OCI-LY3 (cell line): ENCODE data around the gene RAP1B.
A peak's percentile ranks its signal among the peaks of the same experiment; 100 is the strongest.

Source experiments
- H2AFZ ChIP-seq: fragments of 200-600, 300-600 bp; shearing (Covaris generic); 2 replicates; pipeline ENCODE4 v1.6.0; 2014; ENCODE audit warnings: antibody characterized with exemption, low read depth, low read length
- H3K27ac ChIP-seq: fragments of 200-600, 300-600 bp; sonication (generic); 2 replicates; pipeline ENCODE4 v1.5.1; 2014; ENCODE audit warnings: mild to moderate bottlenecking, low read length, moderate library complexity, mixed read lengths
- H3K27me3 ChIP-seq: fragments of 200-600, 300-600 bp; sonication (generic); 2 replicates; pipeline ENCODE4 v1.6.1; 2014; ENCODE audit warnings: low read depth, low read length, mixed read lengths
- H3K36me3 ChIP-seq: fragments of 200-600, 300-600 bp; sonication (generic); replicated peaks from 2 replicates; pipeline ENCODE3; 2014; ENCODE audit warnings: low read depth, low read length, mixed read lengths
- H3K4me1 ChIP-seq: fragments of 300-600, 200-600 bp; sonication (generic); 2 replicates; pipeline ENCODE4 v1.6.1; 2014; ENCODE audit warnings: low read length, mixed read lengths
- H3K4me2 ChIP-seq: fragments of 200-600, 300-600 bp; sonication (generic); 2 replicates; pipeline ENCODE4 v1.6.1; 2014; ENCODE audit warnings: low read length, mixed read lengths
- H3K4me3 ChIP-seq: fragments of 300-600, 200-600 bp; sonication (generic); 2 replicates; pipeline ENCODE4 v1.5.1; 2014; ENCODE audit warnings: antibody characterized with exemption, mild to moderate bottlenecking, low read length, moderate library complexity
- H3K79me2 ChIP-seq: fragments of 300-600, 200-600 bp; shearing (Covaris generic); 2 replicates; pipeline ENCODE4 v1.6.1; 2014; ENCODE audit warnings: mild to moderate bottlenecking, low read length, mixed read lengths
- H3K9ac ChIP-seq: fragments of 300-600, 200-600 bp; shearing (Covaris generic); 2 replicates; pipeline ENCODE4 v1.6.0; 2014; ENCODE audit warnings: mild to moderate bottlenecking, low read length, moderate library complexity
- H3K9me3 ChIP-seq: fragments of 200-600, 300-600 bp; shearing (Covaris generic); 2 replicates; pipeline ENCODE4 v1.6.1; 2014; ENCODE audit warnings: low read length, mixed read lengths; ENCODE audit not compliant: insufficient read depth
- H4K20me1 ChIP-seq: fragments of 200-600, 300-600 bp; sonication (generic); 2 replicates; pipeline ENCODE4 v1.6.1; 2016; ENCODE audit warnings: low read length, mixed read lengths; ENCODE audit not compliant: insufficient read depth
- EZH2phosphoT487 ChIP-seq: fragments of 200-600 bp; shearing (Covaris generic); IDR thresholded peaks from 2 replicates; pipeline ENCODE4 v1.6.1; 2018; ENCODE audit warnings: antibody characterized with exemption, mixed run types, low read depth
- TF ChIP-seq, protein P1 (sequence below): fragments of 200-600, 300-600 bp; sonication (generic); IDR thresholded peaks from 2 replicates; pipeline ENCODE4 v1.5.1; 2014; ENCODE audit warnings: antibody characterized with exemption, low read length, low read depth

RAP1B gene

DNA sequence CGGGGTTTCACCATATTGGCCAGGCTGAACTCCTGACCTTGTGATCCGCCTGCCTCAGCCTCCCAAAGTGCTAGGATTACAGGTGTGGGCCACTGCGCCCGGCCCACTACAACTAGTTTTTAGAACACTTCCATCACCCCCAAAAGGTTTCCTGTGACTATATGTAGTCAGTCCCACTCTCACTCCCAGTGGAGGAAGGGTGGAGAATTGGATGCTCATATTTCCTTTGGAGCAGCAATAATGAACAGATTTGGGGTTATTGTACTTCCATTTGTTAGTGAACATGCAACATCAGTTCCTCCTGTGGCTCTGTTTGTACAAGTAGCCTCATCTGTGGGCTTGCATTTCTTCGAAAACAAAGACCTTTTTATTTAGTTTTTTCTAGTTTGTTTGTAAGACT is 35.8 kb downstream of the RAP1B start:
- Histone ChIP-seq H3K4me2 (no peak overlapping the region), H3K4me3 (no peak overlapping the region), H3K27me3 (no peaks in the 10 kb centered on the region), H3K9me3 (no peaks in the 10 kb centered on the region), H3K9ac (no peak overlapping the region), H3K27ac (no peak overlapping the region), H2AFZ (no peak overlapping the region), H4K20me1 (peaks cover 68% of the 10 kb centered on the region), H3K4me1 (no peaks in the 10 kb centered on the region), H3K36me3 (peaks cover 6% of the 10 kb centered on the region), H3K79me2 (peaks cover 80% of the 10 kb centered on the region)
- TF ChIP-seq EZH2phosphoT487, result no peak
- TF ChIP-seq, protein P1, sequence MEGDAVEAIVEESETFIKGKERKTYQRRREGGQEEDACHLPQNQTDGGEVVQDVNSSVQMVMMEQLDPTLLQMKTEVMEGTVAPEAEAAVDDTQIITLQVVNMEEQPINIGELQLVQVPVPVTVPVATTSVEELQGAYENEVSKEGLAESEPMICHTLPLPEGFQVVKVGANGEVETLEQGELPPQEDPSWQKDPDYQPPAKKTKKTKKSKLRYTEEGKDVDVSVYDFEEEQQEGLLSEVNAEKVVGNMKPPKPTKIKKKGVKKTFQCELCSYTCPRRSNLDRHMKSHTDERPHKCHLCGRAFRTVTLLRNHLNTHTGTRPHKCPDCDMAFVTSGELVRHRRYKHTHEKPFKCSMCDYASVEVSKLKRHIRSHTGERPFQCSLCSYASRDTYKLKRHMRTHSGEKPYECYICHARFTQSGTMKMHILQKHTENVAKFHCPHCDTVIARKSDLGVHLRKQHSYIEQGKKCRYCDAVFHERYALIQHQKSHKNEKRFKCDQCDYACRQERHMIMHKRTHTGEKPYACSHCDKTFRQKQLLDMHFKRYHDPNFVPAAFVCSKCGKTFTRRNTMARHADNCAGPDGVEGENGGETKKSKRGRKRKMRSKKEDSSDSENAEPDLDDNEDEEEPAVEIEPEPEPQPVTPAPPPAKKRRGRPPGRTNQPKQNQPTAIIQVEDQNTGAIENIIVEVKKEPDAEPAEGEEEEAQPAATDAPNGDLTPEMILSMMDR, result no peak

- H3K9me3 ChIP-seq, result no peaks in the 10 kb centered on the region
- H2AFZ ChIP-seq, result no peak overlapping the region
- no peak overlapping the region for H3K27ac ChIP-seq
- H3K4me1 ChIP-seq, result no peaks in the 10 kb centered on the region
- no peak overlapping the region for H3K9ac ChIP-seq
- no peak overlapping the region for H3K4me3 ChIP-seq
- TF ChIP-seq, protein P1, result no peak
- no peak for TF ChIP-seq EZH2phosphoT487
- no peak overlapping the region for H3K4me2 ChIP-seq
- H3K79me2 ChIP-seq, result peaks cover 69% of the 10 kb centered on the region
- no peaks in the 10 kb centered on the region for H3K27me3 ChIP-seq
- H4K20me1 ChIP-seq, result peaks cover 58% of the 10 kb centered on the region
- H3K36me3 ChIP-seq, result peaks cover 11% of the 10 kb centered on the region
Observed at GRCh38 chr12:68647507-68647906, 36.8 kb downstream of the RAP1B start.

GRCh38 chr12:68648179-68648578 is 37.5 kb downstream of the RAP1B start:
- H3K9me3 ChIP-seq, result no peaks in the 10 kb centered on the region
- no peak for TF ChIP-seq EZH2phosphoT487
- TF ChIP-seq, protein P1, result no peak
- no peak overlapping the region for H3K4me3 ChIP-seq
- H3K27ac ChIP-seq, result no peak overlapping the region
- H3K79me2 ChIP-seq, result peaks cover 63% of the 10 kb centered on the region
- no peaks in the 10 kb centered on the region for H3K27me3 ChIP-seq
- H4K20me1 ChIP-seq, result peaks cover 51% of the 10 kb centered on the region
- H3K9ac ChIP-seq, result no peak overlapping the region
- H3K36me3 ChIP-seq, result peaks cover 13% of the 10 kb centered on the region
- no peak overlapping the region for H2AFZ ChIP-seq
- H3K4me1 ChIP-seq, result no peaks in the 10 kb centered on the region
- no peak overlapping the region for H3K4me2 ChIP-seq

DNA sequence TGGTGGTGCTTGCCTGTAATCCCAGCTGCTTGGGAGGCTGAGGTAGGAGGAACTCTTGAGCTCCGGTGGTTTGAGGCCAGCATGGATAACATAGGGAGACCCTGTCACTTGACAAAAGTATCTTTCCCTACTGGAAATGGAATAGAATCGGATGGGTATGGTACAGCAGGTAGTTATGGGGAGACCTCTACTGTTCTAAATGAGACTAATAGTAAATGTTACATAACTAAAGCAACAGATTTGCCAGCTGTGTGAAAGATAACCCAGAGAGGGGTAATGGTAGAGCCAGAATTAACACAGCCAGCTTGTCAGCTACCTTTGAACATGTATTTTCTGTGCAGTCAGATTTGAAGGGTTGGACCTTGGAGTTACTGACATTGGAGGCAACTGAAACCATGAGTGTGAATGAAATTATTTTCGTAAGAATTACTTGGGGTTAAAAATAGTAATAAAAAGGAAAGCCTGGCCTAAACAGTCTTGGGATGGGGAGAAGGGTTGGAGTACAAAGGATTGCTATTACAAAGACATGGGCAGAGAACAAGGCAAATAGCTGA is 54.4 kb downstream of the RAP1B start:
- Histone ChIP-seq H3K4me3 (no peak overlapping the region), H3K9me3 (no peaks in the 10 kb centered on the region), H3K79me2 (no peaks in the 10 kb centered on the region), H3K36me3 (peaks cover 9% of the 10 kb centered on the region), H3K9ac (no peak overlapping the region), H4K20me1 (no peaks in the 10 kb centered on the region), H3K4me1 (no peaks in the 10 kb centered on the region), H3K27ac (no peak overlapping the region), H2AFZ (no peak overlapping the region), H3K4me2 (no peak overlapping the region), H3K27me3 (no peaks in the 10 kb centered on the region)
- no peak for TF ChIP-seq EZH2phosphoT487
- TF ChIP-seq, protein P1, result peak; percentile 20
